IPS-18c (cell line): ENCODE results near the gene TBX6.
A peak's percentile ranks its signal among the peaks of the same experiment; 100 is the strongest.
"Not testable (repeated sequence)": the region's sequence is repeated elsewhere in the genome, so short reads cannot be mapped to it uniquely, and the experiment has no call there.

ENCODE experiments used
- H3K4me3 ChIP-seq: 2 replicates; pipeline ENCODE4 v1.7.0; 2013; ENCODE audit warnings: low read depth, mild to moderate bottlenecking, low read length, moderate library complexity; ENCODE audit not compliant: insufficient read depth
- H3K9me3 ChIP-seq: one replicate; pipeline ENCODE4 v1.6.1; 2013; ENCODE audit warnings: mild to moderate bottlenecking, low read length, moderate library complexity; ENCODE audit not compliant: control insufficient read depth, insufficient read depth

The TBX6 gene

GRCh38 chr16:30063278-30063892 lies 28.3 kb downstream of the TBX6 start:
- H3K4me3 ChIP-seq = peak overlapping the region; percentile 95
- H3K9me3 ChIP-seq = peaks cover 2% of the 10 kb centered on the region

DNA sequence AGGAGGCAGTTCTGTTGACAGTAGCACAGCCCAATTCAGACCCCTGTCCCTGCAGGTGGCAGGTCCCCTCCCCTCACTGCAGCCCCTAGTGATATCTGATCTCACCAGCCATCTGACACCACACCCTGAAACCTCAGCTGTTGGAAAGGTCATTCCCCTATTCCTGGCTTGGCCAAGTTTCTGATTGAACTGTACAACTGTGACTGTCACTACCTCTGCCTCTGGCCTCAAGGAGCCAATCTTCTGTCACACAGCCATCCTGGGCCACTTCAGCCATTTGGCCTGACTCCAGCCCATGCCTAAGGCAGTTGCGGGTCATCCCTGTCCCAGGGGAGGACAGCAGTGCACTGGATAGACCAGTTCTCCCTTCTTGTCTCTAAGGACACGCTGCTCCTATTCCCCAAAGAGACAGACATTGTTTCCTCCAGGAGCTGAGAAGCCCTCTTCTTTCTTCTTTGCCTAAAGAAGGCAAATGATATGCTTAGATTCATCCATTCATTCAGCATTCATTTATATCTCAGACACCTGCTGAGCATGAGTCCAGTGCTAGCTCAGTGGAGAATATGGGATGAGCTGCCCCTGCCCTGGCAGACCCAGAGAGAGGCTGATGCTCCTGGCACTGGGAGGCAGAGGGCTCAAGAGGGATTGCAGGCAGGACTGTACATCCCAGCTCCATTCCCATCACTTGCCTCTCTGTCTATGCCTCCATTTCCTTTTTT lies 30.7 kb downstream of the TBX6 start:
- Histone ChIP-seq H3K9me3 (no peaks in the 10 kb centered on the region), H3K4me3 (no peak overlapping the region)

- no peak overlapping the region for H3K4me3 ChIP-seq
- no peaks in the 10 kb centered on the region for H3K9me3 ChIP-seq
Measured at GRCh38 chr16:30060346-30060745, 31.4 kb downstream of the TBX6 start.

DNA sequence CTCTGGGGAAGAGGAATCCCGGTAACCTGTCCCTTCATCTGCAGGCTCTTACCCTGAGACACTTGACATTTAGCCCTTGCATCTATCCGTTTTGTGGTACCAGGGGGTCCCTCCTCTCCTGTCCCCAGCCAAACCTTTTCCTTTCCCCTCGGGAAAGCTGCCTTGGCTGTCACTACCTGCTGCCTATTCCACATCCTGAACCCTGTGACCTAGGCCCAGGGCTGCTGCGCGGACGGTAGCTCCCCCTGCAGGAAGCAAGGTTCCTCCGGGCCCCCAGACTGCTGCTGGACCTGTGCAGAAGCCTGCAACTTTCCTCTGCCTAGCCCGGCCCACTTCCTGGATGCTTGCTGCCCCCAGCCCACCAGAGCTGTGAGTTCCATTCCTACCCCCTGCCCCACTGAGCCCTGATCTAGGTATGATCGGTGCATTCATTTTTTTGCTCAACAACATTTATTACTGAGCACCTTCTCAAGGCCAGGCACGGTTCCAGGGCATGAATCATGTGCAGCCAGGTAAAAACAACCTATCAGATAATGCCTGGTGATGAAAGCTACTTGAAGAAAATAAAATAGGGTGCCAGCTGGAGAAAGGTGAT lies 36.7 kb downstream of the TBX6 start:
- H3K4me3 ChIP-seq = no peak overlapping the region
- H3K9me3 ChIP-seq = no peaks in the 10 kb centered on the region

- H3K4me3 ChIP-seq = no peak overlapping the region
- no peaks in the 10 kb centered on the region for H3K9me3 ChIP-seq
Measured at GRCh38 chr16:30054451-30054850, 37.3 kb downstream of the TBX6 start.

GRCh38 chr16:30053376-30054015 lies 38.2 kb downstream of the TBX6 start:
- Histone ChIP-seq H3K9me3 (no peaks in the 10 kb centered on the region), H3K4me3 (peak overlapping the region; percentile 87)

- Histone ChIP-seq H3K9me3 (no peaks in the 10 kb centered on the region), H3K4me3 (peak overlapping the region; percentile 87)
Measured at GRCh38 chr16:30052671-30053372, 38.9 kb downstream of the TBX6 start.

GRCh38 chr16:30051518-30051917 lies 40.2 kb downstream of the TBX6 start:
- Histone ChIP-seq H3K4me3 (no peak overlapping the region), H3K9me3 (no peaks in the 10 kb centered on the region)

DNA sequence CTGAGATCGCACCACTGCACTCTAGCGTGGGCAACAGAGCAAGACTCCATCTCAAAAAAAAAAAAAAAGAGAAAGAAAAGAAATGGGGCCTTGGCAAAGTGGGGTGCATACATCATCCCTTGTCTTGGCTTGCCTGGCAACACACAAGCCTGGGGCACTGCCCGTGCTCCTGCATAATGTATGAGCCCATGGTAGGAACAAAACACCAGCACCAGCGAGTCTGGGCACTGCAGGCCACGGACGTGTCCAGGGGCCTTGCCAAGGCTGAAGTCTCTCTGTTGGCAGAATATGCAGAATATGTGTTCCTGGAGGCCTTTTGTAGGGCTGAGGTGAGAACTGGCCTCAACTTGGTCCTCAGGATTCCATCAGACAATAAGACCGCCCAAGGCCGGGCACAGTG lies 41.9 kb downstream of the TBX6 start:
- H3K4me3 ChIP-seq = no peak overlapping the region

DNA sequence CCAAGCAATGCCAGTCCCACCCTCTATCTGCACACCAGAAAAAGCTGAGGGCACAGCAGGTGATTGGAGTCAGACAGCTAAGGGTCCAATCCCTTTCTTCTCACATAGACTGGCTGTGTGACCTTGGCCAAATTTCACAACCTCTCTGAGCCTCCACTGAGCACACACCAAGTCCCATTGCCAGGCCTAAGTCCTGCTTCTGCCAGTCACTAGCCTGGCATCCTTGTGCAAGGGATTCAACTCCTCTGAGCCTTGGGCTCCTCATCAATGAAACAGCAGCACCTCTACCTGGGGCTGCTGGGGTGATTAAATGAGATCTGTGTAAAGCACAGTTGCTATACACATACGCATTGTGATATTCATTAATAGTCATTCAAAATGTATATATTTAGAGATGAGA lies 45.1 kb downstream of the TBX6 start:
- no peaks in the 10 kb centered on the region for H3K9me3 ChIP-seq
- peak overlapping the region; percentile 1; the same call in 1 of the 2 replicates for H3K4me3 ChIP-seq

More for the DNA sequence above, 41.9 kb downstream of the TBX6 start:
- no peaks in the 10 kb centered on the region for H3K9me3 ChIP-seq

DNA sequence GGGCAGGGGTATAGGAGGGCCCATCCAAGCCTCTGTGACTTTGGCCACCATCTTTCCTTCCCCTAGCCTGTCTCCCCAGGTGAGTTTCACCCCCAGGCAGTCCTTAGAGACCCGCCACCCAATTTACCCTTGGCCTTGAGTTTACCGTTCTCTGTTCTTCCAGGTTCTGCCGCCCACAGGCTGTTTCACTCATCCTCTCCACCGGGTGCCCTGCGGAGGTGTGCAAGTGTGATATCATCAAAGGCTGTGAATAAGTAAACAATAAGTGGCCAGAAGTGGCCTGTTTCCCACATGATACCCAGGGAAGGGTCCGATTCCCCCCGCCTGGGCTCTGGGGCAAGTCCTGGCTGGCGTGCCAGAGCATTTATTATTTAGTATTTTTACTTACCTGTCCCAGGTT lies 45.5 kb downstream of the TBX6 start:
- no peak overlapping the region for H3K4me3 ChIP-seq
- no peaks in the 10 kb centered on the region for H3K9me3 ChIP-seq

DNA sequence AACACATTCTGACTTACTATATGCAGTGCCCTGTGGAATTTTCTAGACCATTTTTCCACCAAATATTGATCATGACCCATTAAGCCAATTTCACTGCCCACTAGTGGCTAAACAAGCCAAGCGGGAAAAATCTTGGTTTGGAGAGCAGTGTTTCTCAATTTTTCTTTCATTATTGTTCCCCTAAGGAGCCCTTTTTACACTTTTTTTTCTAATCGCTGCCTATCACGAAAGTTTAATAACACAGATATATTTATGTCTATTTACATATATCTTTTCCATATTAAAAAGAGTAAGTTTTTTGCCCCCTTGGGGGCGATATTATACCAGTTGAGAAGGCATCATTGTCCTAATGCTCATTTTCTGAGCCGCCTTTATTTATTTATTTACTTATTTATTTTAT lies 49.9 kb downstream of the TBX6 start:
- Histone ChIP-seq H3K9me3 (no peaks in the 10 kb centered on the region), H3K4me3 (no peak overlapping the region)

- H3K4me3 ChIP-seq, H3K9me3 ChIP-seq: not testable (repeated sequence)
Measured at GRCh38 chr16:30040690-30041089, 51.0 kb downstream of the TBX6 start.

- no peak overlapping the region for H3K4me3 ChIP-seq
- H3K9me3 ChIP-seq = no peaks in the 10 kb centered on the region
Measured at GRCh38 chr16:30040221-30040620, 51.5 kb downstream of the TBX6 start.
